Measurements from ENCODE around the gene ALDH3B1.

The ALDH3B1 gene

DNA sequence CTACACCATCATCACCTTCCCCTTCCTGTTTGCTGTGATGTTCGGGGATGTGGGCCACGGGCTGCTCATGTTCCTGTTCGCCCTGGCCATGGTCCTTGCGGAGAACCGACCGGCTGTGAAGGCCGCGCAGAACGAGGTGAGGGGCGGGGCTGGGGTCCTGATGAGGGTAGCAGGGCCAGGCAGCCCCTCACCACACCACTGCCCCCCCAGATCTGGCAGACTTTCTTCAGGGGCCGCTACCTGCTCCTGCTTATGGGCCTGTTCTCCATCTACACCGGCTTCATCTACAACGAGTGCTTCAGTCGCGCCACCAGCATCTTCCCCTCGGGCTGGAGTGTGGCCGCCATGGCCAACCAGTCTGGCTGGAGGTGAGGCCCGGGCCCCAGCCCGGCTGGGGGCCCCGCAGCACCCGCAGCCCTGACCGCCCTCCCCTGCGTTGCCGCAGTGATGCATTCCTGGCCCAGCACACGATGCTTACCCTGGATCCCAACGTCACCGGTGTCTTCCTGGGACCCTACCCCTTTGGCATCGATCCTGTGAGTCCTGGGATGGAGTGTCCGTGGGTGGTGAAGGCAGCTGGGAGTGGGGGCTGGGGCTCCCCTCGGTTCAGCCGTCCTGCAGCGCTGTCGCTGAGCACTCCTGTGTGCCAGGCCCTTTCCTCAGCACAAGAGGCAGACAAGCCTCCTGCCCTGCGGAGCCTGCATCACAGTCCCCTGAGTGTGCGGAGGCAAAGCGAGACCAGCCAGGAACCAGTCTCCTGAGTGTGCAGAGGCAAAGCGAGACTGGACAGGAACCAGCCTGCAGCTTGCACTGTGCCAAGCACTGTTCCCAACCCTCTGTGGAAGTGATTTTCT, 37.5 kb downstream of the ALDH3B1 start:
- no peak for DNase-seq

DNA sequence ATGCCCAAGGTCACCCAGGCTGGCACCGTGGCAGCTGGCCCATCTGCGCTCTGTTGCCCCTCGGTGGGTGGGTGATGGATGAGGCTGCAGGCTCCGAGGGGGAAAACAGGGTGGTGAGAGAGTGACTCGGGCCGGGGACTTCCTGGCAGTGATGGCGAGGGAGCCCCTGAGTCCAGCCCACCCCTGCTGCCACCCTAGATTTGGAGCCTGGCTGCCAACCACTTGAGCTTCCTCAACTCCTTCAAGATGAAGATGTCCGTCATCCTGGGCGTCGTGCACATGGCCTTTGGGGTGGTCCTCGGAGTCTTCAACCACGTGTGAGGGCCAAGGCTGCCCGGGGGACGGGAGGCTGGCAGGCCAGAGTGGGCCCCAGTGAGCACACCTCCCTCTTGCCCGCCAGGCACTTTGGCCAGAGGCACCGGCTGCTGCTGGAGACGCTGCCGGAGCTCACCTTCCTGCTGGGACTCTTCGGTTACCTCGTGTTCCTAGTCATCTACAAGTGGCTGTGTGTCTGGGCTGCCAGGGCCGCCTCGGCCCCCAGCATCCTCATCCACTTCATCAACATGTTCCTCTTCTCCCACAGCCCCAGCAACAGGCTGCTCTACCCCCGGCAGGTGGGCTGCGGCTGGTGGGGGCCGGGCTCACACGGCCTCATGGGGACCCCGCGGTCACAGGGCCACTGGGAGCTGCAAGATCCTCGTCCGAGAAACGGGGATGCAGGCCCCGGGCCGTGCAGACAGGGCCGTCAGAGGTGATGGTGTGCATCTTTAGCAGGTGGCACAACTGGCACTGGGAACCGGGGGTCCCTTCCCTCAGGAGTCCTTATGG, 38.8 kb downstream of the ALDH3B1 start:
- DNase-seq: no peak

DNA sequence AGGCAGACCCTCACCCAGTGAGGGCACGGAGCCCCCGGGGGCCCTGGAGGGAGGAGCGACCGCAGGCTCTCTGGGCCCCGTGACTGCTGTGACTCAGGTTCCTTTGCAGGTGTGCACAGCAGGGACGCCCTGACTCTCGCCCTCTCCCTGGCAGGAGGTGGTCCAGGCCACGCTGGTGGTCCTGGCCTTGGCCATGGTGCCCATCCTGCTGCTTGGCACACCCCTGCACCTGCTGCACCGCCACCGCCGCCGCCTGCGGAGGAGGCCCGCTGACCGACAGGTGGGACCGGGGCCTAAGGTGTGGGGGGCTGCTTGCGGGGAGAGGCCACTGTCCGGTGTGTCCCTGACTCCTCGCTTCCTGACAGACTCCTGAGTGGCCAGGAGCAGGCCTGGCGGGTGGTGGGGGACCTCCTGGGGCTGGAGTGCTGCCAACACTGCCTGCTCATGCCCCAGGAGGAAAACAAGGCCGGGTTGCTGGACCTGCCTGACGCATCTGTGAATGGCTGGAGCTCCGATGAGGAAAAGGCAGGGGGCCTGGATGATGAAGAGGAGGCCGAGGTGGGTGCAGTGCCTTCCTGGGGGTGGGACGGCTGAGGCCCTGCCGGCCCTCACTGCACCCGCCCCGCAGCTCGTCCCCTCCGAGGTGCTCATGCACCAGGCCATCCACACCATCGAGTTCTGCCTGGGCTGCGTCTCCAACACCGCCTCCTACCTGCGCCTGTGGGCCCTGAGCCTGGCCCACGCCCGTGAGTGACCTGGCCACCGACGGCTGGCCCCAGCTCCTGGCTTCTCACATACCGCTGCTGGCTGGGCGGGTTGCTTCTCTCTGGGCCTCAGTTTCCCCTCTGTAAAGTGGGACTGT, 39.6 kb downstream of the ALDH3B1 start:
- no peak for DNase-seq

- DNase-seq: no peak
Measured at GRCh38 chr11:68050371-68050841, 40.3 kb downstream of the ALDH3B1 start.

DNA sequence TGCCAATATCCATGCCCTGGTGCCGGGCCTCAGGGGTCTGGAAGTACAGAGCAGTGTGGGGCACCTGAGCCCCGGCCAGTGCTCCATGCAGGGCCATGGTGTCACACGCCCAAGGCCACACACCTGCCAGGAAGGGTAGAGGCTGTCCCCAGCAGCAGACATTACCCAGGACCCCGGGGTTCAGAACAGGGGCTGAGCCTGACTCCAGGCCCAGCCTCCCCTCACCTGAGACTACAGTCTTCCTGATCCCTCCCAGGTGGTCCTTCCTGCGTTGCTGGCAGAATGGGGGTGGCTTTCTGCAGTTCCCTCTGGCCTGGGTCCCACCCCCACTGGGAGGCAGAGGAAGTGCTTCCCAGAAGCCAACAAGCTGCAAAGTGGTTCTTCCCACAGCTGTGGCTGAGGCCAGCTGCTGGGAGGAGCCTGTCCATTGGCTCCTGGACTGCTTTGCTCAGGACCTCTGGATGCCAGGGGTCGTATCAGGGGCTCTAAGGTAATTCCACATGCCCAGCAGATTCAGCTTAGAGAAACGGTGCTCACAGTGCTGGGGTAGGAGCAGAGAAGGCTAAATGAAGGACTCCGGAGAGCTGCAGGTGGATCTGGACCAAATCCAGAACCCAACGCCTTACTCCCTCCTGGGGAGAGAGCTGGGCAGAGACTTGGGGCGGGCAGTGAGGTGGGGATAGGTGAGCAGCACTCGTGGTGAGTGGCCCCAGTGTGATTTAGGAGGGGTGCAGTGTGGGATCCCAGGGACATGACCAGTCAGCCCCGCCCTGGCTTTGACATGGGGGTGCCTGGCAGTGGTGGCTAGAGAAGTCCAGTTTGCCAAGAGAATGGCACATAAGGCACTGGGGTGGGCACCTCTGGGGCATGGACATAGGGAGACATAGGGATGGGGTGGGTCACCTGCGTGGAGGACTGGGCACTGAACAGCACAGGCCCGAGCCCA, 41.3 kb downstream of the ALDH3B1 start:
- DNase-seq: no peak

DNA sequence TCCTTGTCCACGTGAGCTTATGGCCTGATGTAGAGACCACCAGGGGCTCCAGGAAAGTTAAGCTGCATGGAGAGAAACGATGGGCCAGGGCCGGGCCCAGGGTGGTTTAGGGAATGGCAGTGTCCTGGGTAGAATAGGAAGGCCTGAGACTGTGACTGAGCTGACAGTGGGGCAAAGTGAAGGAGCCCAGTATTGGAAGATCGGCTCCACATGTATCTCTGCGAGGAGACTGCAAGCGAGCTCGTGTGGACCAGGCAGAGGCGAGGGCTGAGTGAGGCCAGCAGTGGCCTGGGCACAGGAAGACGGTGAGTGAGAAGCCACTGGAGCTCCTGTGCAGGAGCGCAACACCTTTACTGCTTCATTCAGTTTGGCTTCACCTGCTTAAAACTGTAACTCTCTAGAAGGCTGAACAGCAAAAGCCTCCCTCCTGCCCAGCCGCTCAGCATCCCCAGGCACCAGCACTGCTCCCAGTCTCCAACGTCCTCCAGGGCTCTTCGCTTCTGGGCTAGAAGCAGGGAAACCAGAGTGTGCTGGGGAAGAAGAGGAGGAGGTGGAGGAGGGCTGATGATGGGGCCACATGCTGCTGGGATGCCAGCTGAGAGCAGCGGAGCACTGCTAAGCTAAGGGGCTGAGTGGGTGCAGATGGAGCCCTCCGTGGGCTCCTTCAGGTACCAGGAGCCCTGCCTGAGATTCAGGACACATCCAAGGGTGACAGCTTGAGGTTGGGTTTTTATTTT, 42.2 kb downstream of the ALDH3B1 start:
- no peak for DNase-seq

GRCh38 chr11:68053117-68053516, 43.0 kb downstream of the ALDH3B1 start:
- no peak for DNase-seq

DNA sequence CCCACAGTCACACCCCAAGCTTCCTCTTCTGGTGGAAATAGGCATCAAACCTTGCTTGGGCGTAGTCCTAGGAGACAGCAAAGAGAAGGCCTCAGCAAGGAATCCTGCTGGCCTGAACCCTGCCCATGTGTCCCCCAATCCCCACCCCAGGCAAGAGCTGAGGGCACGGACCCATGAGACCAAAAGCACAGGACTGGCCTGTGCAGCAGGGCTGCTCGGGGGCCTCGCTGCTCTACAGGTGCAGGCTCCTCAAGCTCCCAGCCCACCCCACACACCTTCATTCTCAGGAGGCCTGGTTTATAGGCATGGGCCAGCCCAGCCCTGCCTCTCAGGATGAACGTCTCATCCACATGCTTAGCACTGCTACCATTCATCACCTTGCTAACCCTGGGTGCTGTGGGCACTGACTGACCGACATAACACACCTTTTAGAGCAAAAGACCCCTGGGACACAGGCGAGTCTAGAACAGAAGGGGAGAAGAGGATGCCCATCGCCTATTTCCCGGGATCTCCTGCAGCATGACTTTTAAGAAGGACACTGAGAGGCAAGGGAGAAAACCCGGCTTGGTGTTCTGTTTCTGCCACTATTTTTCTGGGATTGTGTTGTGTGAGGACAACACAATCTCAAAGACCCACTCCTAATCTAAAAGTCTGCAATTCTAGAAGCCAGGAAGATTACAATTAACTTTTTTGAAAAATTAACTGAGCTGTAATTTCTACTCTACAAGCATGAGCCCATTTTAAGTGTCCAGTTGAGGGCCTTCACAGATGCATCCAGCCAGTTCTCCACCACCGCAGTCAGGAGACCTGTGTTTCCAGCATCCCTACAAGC, 44.1 kb downstream of the ALDH3B1 start:
- DNase-seq: no peak

GRCh38 chr11:68056317-68057285, 46.5 kb downstream of the ALDH3B1 start:
- DNase-seq: no peak

GRCh38 chr11:68057807-68058206, 47.7 kb downstream of the ALDH3B1 start:
- no peak for DNase-seq

GRCh38 chr11:68061508-68061907, 51.4 kb downstream of the ALDH3B1 start:
- DNase-seq: no peak

DNA sequence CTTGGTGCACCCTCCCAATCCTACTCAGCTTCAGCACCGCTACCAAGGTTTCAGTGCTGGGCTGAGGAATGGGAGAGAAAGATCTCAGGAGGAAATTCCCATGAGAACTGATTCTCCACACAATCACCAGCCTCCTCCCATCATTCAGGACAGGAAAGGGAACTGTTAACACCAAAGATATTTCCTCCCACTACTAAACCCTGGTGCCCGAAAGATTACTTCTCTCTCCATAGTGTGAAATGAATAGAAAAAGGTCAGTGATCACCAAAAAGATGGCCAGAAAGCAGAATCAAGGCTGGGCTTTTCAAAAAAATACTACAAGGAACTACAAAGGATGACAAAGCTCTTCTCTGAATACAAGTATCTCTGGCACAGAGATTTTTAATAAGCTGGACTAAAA, 54.8 kb downstream of the ALDH3B1 start:
- no peak for DNase-seq

GRCh38 chr11:68065841-68066240, 55.7 kb downstream of the ALDH3B1 start:
- DNase-seq: no peak

- no peak for DNase-seq
Measured at GRCh38 chr11:68066742-68067141, 56.6 kb downstream of the ALDH3B1 start.

DNA sequence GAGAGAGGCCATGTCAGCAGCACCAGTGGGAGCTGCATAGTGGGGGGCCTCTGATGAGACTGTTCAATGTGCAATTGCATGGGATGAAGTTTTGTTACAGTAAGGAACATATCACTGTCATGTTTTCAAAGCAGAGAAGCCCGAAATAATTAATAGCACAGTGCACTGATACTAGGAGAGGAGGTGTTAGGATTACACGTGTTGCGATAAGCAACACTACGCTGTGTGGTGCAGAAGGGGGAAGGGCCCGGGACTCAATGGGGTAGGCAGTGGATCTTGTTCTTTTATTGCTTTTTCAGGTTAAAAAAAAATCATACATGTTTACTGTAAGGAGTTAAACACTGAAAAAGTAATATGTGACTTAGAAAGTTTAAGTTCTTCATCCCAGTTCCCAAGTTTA, 57.9 kb downstream of the ALDH3B1 start:
- DNase-seq: no peak

GRCh38 chr11:68071281-68072048, 61.3 kb downstream of the ALDH3B1 start:
- no peak for DNase-seq

- no peak for DNase-seq
Measured at GRCh38 chr11:68074584-68075352, 64.6 kb downstream of the ALDH3B1 start.
